Activated CD4-positive, alpha-beta T cell treated with anti-CD3 and anti-CD28 coated beads, Interleukin-2, amount 50 U/mL, for 24 hours (primary cell): ENCODE measurements around the gene C12orf50.
"Not testable (repeated sequence)": the region's sequence is repeated elsewhere in the genome, so short reads cannot be mapped to it uniquely, and the experiment has no call there.

ENCODE experiments used
- DNase-seq, 2 donors: peaks; one replicate each; pipeline ENCODE4 v3.0.0-alpha.2; 2020; ENCODE audit warnings: low read depth in 1 of 2, low spot score in 1 of 2

Gene C12orf50

DNA sequence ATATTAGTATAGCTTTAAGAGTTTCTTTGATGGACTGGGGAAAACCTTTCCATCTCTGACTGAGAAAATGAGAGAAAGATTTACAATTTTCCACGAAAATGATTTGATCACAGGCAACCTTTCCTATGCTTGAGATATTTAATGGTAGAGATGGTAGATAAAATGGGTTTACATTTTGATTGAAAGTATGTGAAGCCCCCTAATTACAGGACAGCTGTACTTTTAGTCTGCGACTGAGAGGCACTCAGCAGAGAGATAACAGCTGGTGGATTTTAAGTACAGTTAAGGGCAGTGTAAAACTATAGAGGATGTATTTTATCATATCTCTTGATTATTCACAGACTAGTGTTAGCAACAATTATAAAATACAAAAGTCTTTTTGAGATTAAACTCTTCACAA is 40.7 kb downstream of the C12orf50 start:
- no peak for DNase-seq

DNA sequence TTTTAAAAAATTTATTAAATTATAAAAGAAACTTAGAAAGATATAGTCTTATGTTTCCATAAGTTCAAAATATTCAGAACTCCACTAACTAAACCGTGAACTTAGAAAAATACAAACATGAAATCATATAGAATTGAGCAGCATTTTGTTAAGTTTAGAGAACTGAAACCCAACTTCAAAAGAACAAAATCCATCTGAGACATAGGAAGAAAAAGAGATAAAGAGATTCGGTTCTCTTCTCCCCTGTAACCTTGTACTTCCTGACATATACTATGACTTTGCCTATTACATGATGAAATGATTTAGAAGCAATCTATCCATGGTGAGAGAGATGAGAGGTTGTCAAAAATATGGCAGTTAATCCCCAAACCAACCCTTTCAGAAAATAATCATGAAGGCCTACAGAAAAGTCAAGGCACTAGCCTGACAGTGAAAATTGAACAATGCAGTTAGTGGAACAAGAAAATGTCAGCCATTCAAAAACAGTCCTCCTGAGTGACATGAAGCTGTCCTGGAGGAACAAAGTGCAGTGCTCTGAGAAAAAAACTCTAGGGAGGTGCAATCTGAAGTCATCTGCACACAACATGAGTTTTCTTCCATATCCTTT is 44.0 kb downstream of the C12orf50 start:
- DNase-seq, result no peak

DNA sequence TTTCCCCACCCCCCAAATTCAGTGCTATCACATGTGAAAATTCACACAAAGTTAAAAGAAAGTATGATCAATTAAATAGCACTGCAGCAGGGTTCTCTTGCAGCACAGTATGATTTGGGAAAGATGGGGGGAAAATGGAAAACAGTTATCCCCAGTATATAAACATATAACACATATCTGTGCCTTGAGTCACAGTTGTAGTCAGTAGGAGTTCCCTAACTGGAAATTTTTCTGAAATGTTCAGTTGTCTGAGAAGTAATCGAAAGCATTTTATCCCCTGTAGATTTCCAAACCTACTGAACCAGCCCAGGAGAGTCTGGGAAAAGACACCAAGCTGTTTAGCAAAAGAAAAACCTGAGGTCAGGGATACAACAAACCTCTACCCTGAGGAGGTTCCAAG is 47.0 kb downstream of the C12orf50 start:
- no peak for DNase-seq

DNA sequence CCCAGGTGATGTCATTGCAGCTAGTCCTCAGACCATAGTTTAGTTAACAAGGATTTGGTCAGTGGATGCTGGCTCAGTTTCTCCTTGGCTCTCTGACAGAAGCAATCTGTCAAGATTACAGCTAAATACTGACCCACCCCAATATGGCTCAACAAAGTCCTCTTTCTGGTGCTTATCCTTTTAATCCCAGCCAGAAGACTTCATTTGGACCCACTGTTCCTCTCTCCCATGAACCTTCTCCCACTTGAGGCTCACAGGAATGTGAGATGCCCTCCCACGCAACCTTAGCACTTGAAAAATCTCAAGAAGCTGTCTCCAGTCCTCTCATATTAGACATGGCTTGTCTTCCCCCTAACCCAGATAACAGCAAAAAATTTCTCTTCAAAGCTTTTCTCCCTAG is 47.7 kb downstream of the C12orf50 start:
- DNase-seq, result no peak

DNA sequence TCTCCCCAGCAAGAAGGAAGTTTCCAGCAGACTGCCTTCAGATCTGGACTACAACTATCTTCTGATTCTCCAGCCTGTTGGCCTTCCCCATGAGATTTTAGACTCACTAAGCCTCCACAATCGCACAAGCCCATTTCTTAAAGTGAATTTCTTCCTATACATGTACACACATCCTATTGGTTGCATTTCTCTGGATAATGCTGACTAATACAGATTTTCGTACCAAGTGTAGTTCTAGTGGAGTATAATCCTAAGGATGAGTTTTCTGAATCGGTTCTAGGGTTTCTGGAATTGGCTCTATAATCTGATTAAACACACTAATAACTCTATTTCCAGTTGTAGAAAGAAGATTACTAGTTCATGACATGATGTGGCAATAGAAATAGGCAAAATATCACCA is 53.3 kb downstream of the C12orf50 start:
- no peak for DNase-seq

DNA sequence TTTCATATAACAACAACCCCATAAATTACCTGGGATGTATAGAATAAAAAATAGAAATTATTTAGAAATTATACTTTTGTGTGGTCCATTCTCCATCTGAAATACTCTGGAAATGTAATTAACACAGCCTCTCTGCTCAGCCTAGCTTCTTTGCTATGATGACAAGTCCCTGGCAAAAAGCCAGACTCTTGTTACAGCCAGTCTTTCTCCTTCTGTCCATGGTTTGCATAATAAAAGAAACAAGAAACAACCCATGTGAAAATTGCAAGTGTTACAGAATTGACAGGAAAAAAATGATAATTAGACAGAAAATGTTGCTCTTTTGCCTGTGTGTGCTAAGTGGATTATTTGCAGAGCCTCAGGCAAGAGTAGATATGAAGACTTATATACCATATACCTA is 61.3 kb downstream of the C12orf50 start:
- DNase-seq, result no peak

DNA sequence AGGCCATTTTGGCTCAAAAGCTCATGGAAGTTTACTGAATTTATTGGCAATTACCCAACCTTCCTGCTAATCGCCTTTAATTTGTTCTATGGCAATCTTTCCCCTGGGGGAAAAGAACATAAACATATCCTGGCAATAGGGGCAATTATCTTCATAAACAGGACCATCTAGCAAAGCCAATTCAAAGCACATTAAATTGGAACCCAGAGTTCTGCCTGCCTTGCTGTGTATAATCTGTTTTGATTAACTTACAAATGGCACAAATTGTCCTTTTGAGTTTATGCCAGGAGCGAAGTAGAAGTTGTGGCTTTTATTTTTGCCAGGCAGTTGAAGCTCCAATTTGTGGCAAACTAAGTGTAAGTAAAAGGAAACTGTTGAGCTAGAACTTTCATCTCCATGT is 68.6 kb downstream of the C12orf50 start:
- no peak for DNase-seq

DNA sequence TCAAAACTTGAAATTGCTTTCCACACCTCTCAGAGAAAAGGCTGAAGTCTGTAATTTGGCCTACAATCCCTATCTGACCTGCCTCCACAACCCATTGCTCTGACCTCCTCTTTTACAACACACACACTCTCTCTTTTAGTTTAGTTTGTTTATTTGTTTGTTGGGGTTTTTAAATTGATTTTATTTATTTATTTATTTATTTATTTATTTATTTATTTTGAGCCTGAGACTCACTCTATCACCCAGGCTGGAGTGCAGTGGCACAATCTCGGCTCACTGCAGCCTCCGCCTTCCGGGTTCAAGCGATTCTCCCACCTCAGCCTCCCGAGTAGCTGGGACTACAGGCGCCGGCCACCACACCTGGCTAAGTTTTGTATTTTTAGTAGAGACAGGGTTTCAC is 75.2 kb downstream of the C12orf50 start:
- not testable (repeated sequence) for DNase-seq

DNA sequence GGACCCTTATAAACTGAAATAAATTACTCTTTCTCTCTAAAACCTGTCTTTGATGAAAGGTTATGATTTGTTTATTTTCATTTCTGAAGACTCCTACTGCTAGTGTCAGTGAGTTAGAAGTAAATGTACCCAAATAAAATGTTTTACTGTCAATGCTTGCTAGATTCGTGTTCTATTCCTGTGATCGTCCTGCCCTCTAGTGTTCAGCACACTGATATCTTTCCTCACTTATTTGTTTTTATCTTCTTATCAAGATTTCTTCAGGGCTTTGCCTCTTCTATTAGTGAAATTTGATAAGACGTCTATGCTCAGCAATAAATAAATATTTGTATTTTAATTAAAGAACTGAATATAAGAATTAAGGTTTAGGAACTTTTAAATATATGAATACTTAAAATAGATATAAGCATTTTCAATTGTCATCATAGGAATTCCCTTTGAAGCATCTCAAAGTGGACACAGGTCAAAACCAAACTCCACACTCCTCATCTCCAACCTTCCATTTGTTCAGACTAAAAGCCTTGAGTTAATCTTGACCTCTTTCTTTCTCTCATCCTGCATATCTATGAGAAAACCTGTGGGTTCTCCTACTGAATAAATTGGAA is 75.8 kb downstream of the C12orf50 start:
- no peak for DNase-seq

DNA sequence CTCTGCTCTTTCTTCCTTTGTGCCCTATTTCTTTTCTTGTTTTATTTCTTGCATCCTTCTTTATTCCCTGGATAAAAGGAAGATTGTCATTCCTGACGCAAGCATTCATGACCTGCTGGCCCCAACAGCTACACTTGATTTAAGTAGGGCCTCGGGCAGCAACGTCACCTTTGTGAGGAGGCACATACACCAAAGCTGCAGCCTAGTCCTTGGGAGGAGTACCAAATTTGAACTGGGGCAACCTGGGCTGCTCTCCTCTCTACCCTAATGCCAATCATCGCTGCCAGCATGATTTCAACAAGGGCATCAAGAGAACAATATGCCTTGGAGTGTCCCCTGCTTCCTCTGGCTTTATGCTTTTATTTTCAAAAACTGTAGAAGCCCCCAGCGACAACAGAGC is 76.4 kb downstream of the C12orf50 start:
- DNase-seq, result no peak

DNA sequence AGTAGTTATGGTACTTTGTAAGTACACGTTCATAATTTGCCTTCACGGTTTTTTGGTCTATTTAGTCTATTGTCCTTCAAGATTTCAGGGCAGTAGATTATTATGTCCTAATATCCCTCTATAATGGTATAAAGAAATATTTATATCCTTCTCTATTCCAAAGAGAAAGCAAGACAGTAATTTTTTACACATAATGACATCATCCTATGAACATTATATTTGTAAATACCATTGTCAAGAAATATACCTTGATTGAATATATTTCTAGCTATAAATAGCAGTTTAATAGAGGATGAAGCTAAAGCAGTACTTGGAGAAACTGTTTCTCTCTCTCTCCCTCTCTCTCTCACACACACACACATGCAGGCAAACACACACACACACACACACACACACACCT is 77.0 kb downstream of the C12orf50 start:
- DNase-seq, result no peak

DNA sequence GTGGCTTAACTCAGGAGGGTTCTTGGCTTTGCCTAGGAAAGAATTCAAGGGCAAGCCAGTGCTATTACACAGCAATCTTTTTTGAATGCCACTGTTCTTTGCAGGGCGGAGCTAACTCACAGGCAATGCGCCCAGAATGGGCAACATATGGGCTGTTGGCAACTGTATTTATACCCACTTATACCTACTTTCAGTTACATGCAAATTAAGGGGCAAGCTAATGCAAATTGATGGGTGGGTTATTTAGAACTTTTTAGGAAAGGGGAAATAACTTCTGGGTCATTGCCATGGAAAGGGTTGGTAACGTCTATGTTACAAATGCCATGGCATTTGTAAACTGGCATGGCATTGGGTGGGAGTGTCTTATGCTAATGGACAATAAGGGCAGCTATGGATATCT is 85.4 kb downstream of the C12orf50 start:
- DNase-seq, result no peak

DNA sequence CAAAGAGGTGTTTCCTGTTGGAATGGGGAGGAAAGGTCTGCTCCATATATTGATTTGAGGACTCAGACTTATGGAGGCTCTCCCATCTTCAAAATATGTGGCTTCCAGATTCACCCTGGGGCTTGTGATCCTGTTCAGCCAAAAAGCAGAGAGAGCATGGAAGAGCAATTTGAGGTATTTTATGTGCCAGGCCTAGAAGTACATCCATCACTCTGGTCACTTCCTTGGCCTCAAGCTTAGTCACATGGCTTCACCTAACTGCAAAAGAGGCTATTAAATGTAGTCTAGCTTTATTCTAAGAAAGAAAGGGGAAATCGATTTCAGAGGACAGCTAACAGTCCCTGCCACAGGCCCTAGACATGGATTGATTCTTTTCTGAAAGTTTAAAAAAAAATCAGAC is 86.2 kb downstream of the C12orf50 start:
- DNase-seq, result no peak

DNA sequence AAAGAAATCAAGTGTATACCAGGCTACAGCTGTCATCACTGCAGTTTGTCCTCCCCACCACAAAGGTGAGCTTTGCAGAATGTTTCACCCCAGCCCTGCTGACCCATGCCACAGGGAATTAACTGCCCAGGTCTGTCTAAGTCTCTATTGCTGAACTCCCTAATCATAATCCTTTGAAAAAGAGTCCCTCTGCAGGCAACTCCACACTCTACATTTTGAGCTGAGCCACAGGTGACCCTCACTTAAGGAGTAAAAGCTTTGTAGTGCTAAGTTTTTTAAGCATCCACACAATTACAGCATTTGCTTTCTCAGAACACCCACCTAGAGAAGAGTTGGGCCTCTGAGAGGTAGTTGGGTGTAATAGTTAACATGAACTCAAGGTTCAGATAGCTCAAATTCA is 90.0 kb downstream of the C12orf50 start:
- DNase-seq, result no peak

DNA sequence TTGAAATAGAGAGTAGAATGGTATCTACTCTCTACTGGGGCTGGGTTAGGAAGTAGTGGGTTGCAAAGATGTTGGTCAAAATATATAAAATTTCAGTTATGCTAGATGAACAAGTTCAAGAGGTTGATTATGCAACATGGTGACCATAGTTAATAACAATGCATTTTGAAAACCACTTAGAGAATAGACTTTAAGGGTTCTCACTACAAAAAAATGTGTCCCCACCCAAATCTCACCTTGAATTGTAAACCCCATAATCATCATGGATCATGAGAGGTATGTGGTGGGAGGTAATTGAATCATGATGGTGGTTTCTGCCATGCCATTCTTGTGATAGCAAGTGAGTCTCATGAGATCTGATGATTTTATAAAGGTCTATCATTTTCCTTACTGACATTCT is 94.0 kb downstream of the C12orf50 start:
- DNase-seq, result no peak

DNA sequence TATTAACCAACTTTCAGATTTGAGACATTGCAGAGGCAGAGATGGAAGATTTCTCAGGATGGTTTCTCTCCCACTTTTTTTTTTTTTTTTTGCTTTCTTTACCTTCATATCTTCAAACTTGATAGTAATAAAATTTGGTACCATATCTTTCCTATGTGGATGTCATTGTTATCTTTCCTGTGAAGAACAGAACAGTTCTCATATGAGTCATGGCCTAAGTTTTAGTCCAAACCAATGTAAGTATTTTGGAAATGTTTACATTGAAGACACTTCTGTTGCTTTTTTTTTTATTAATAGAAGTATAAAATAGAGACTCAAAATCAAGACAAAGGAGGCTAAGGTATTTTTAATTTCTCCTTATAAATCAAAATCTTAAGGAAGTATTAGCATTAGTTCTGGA is 95.2 kb downstream of the C12orf50 start:
- no peak for DNase-seq

DNA sequence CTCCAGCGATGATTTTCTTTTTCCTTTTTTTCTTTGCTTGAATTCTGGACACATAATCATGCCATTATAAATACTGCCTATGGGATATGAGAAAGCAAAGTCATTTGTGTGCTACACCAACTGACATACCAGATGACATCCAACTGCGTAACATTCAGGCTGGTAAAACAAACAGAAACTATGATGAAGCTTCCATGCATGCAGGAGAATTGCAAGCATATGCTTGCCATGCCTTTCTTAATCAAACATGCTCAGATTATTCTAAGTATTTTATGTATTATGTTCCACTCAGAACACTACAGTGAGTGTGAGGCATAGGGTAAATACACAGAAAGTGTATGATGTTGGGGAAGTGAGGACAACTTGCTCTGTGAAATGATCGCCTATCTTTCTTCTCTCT is 97.4 kb downstream of the C12orf50 start:
- DNase-seq, result no peak

DNA sequence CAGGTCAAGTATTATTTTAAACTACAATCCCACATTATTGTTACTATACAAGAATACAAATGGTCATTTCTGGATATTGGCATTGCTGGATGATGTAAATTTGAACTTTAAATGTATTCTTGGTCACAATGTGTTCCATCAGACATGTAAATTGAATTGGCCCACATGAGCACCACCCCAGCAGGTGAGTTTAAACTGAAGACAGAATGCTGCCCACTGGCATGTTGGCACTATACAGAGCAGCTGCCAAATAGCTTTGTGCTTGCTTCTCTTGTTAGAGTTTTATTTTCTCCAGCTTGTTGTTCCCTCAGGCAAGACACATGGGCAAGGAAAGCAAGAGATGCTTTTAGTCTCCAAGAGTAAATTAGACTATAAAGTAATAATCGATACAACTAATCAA is 98.6 kb downstream of the C12orf50 start:
- DNase-seq, result no peak
